Kidney (tissue), 14 donors: ENCODE data around the gene KCNQ1. TPM values are rescaled to one million over a fixed set of nuclear protein-coding genes. Genes with fewer than 3 reads are reported as not detected.

Source experiments
- DNase-seq, 5 donors: peaks; one replicate each; pipeline ENCODE4 v3.0.0-alpha.2; 2013 to 2020
- FAIRE-seq: peaks from 2 replicates; lab custom pipeline; 2012; peaks lifted over from hg19 to GRCh38; lab: Jason Lieb, UNC
- H3K27ac ChIP-seq, 2 donors: one replicate each; pipeline ENCODE4 v1.7.0; 2013; ENCODE audit warnings: low read depth in 2 of 2, low read length in 2 of 2, inconsistent platforms in 1 of 2
- H3K27me3 ChIP-seq: one replicate; pipeline ENCODE4 v1.7.1; 2013; ENCODE audit warnings: low read length, inconsistent platforms; ENCODE audit not compliant: control insufficient read depth, insufficient read depth
- H3K36me3 ChIP-seq, 3 donors: one replicate each; pipeline versions ENCODE4 v1.7.0 to v1.7.1; 2013; ENCODE audit warnings: low read length in 3 of 3, control low read depth in 1 of 3, inconsistent platforms in 1 of 3; ENCODE audit not compliant: insufficient read depth in 3 of 3, control insufficient read depth in 2 of 3
- H3K4me1 ChIP-seq, 3 donors: one replicate each; pipeline versions ENCODE4 v1.7.0 to v1.7.1; 2013; ENCODE audit warnings: low read length in 3 of 3, inconsistent platforms in 1 of 3, low read depth in 1 of 3; ENCODE audit not compliant: control insufficient read depth in 2 of 3, insufficient read depth in 2 of 3
- H3K4me3 ChIP-seq, 3 donors: one replicate each; pipeline versions ENCODE4 v1.7.0 to v1.8.1; 2013; ENCODE audit warnings: low read length in 3 of 3, control low read depth in 1 of 3, inconsistent platforms in 1 of 3
- H3K9ac ChIP-seq, 3 donors: one replicate each; pipeline versions ENCODE4 v1.7.0 to v1.7.1; 2013; ENCODE audit warnings: low read length in 3 of 3, control low read depth in 1 of 3, inconsistent platforms in 1 of 3
- H3K9me3 ChIP-seq, 3 donors: one replicate each; pipeline versions ENCODE4 v1.7.0 to v1.7.1; 2013; ENCODE audit warnings: low read length in 3 of 3, control low read depth in 1 of 3, inconsistent platforms in 1 of 3; ENCODE audit not compliant: control insufficient read depth in 2 of 3, insufficient read depth in 1 of 3
- CTCF ChIP-seq: IDR thresholded peaks from 3 replicates; pipeline ENCODE4 v1.5.1; 2012; ENCODE audit warnings: mild to moderate bottlenecking, moderate library complexity, borderline replicate concordance; ENCODE audit not compliant: insufficient read depth; ENCODE audit errors: extremely low read depth
- intact Hi-C: fragments of 100-400 bp; cut with DNase I; formaldehyde crosslinking; loops from one replicate; pipeline ENCODE4 v1.11.1; 2022
- polyA plus RNA-seq: library from polyadenylated mRNA; stranded (reverse); fragments of 350-450 nt; fragmentation: Illumina TruSeq; extraction: RNeasy Lipid Tissue Mini Kit (QIAGEN cat#74804); gene quantifications from one replicate; pipeline ENCODE4 v1.2.3, GENCODE V29; 2014; ENCODE audit warnings: low read depth, low replicate concordance; ENCODE audit not compliant: insufficient read depth
- total RNA-seq: library from RNA; stranded (reverse); fragmentation: NEBNext Ultra II Directional; extraction: Animal tissue kit (Norgen Biotek cat#: 25700); gene quantifications from one replicate; pipeline ENCODE4 v1.2.1, GENCODE V29; 2021
- donor health status: control.
- donor health status: control.
- donor health status: control.
- donor health status: control.
- donor health status: control.
- donor health status: DM: yes; HTN: yes; CAD: no.
- donor health status: Normal renal cell carcinoma (clear cell type).

The KCNQ1 gene
- total and polyA plus RNA-seq, 2 donors from 2014 or later = 45.5 to 49.4 TPM

- FAIRE-seq = no peak
- Histone ChIP-seq H3K9ac (peak overlapping the region in 2 of 3 donors; percentile 11 to 46), H3K36me3 (no peaks in the 10 kb centered on the region), H3K4me3 (peak overlapping the region; percentile 42 to 55 (median 53)), H3K9me3 (no peaks in the 10 kb centered on the region), H3K4me1 (peaks cover 0 to 12% (median 3%) of the 10 kb centered on the region in 3 donors), H3K27me3 (no peaks in the 10 kb centered on the region), H3K27ac (peak overlapping the region; percentile 32 to 47)
- no peak for TF ChIP-seq CTCF
- intact Hi-C loops = loop anchor here (10.0 kb wide), 1 partner anchor 459 kb away; no protein-coding TSS in a partner anchor
- DNase-seq = no peak
Observed at GRCh38 chr11:2883640-2883978, 438.8 kb downstream of the KCNQ1 start.

- Histone ChIP-seq H3K36me3 (no peaks in the 10 kb centered on the region), H3K4me3 (peak overlapping the region; percentile 42 to 55 (median 53)), H3K9ac (peak overlapping the region in 1 of 3 donors; percentile 46), H3K4me1 (peaks cover 0 to 12% (median 3%) of the 10 kb centered on the region in 3 donors), H3K27ac (peak overlapping the region; percentile 47 to 63), H3K9me3 (no peaks in the 10 kb centered on the region), H3K27me3 (no peaks in the 10 kb centered on the region)
- DNase-seq = peak in 3 of 5 donors; percentile 69 to 88 (median 69)
- intact Hi-C loops = loop anchor here (10.0 kb wide), 1 partner anchor 459 kb away; no protein-coding TSS in a partner anchor
- TF ChIP-seq CTCF = no peak
- no peak for FAIRE-seq
Observed at GRCh38 chr11:2883979-2884815, 439.4 kb downstream of the KCNQ1 start.

GRCh38 chr11:2885017-2885677 lies 440.3 kb downstream of the KCNQ1 start:
- Histone ChIP-seq H3K4me3 (peak overlapping the region; percentile 57 to 74 (median 70)), H3K9me3 (no peaks in the 10 kb centered on the region), H3K4me1 (peaks cover 0 to 12% (median 4%) of the 10 kb centered on the region in 3 donors), H3K9ac (peak overlapping the region in 2 of 3 donors; percentile 32 to 42), H3K36me3 (no peaks in the 10 kb centered on the region), H3K27me3 (no peaks in the 10 kb centered on the region), H3K27ac (peak overlapping the region; percentile 76 to 90)
- peak; percentile 72 to 88 (median 87) for DNase-seq
- peak; percentile 36 for TF ChIP-seq CTCF
- FAIRE-seq = no peak
- intact Hi-C loops = loop anchor here (10.0 kb wide), 1 partner anchor 460 kb away; no protein-coding TSS in a partner anchor
